ENCODE data around the gene MCM7. TPM values are rescaled to one million over a fixed set of nuclear protein-coding genes. Genes with fewer than 3 reads are reported as not detected.

MCM7 gene
- total and polyA plus RNA-seq, 2 of the 4 experiments (the other 2 are of a cell fraction), result 104 to 137 TPM

DNA sequence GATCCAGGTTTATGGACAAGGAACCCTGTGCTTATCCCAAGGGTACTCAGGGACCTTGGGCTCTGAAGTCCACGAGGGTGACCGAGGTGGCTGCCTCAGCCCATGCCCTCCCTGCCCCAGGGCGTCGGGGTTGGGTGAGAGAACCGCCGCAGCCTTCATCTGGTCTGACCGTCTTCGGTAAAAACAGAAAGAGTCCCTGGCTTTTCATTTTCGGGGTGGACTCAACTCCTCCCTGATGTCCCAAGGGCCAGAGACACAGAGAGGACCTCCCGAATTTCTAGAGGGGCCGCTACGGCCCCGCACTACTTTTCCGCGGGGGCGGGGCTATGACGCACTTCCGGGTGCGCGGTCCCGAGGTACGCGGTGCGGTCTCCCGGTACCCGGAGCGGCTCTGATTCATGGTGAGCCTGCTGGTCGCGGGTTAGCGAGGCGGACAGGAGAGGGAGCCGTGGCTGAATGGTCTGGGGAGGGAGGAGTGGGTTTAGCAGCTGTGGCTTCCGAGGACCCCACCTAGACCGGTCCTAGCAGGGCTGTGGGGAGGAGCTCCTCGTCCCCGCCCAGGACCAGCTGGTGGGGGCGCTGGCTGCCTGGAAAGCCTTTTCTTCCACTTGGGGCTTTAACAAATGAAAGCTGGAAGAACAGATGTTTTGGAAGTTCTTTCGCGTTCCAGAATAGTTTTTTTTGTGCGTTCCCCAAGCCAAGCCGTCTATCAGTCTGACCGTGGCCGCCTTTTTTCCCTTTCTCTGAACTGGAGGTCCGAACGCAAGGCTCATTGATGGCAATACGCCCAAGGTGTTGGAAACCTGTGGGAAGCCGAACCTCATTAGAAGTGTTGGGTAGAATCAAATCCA lies 51.5 kb downstream of the MCM7 start, which contains the start of gene ZSCAN21 (continued):
- TF ChIP-seq, protein P1, sequence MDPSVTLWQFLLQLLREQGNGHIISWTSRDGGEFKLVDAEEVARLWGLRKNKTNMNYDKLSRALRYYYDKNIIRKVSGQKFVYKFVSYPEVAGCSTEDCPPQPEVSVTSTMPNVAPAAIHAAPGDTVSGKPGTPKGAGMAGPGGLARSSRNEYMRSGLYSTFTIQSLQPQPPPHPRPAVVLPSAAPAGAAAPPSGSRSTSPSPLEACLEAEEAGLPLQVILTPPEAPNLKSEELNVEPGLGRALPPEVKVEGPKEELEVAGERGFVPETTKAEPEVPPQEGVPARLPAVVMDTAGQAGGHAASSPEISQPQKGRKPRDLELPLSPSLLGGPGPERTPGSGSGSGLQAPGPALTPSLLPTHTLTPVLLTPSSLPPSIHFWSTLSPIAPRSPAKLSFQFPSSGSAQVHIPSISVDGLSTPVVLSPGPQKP (IDR thresholded peaks at IDR 0.05; ENCODE audit: borderline replicate concordance, low read depth, low read length), result no peak
- peak; percentile 42; the same call in 1 of the 2 replicates for TF ChIP-seq SMC3 (IDR thresholded peaks at IDR 0.05; ENCODE audit: low read depth, low read length)

DNA sequence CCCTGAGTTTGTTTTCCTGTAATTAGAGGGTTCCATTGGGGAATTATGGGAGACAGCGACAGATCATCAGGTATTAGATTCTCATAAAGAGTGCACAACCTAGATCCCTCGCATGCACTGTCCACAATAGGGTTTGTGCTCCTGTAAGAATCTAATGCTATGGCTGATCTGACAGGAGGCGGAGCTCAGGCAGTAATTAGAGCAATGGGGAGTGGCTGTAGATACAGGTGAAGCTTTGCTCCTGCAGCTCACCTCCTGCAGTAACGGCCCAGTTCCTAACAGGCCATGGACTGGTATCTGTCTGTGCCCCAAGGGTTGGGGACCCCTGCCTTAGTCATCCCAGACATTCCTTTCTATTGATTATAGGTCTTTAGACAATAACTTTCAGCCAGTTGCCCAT lies 52.5 kb downstream of the MCM7 start:
- ATAC-seq (ENCODE audit: low read depth) (no peak), DNase-seq (no peak)
- Histone ChIP-seq H2BK15ac (ENCODE audit: low read depth, low read length) (no peak overlapping the region), H2AK9ac (replicated peaks; ENCODE audit: low read depth, low read length, poor library complexity) (no peak overlapping the region), H3K4me1 (ENCODE audit: control insufficient read depth, insufficient read depth, low read length) (peaks cover 4% of the 10 kb centered on the region; the same call in 1 of the 2 replicates), H3K27ac (ENCODE audit: insufficient read depth, low read length) (no peak overlapping the region), H3K4me2 (ENCODE audit: low read depth, low read length) (no peak overlapping the region), H3K9ac (ENCODE audit: low read depth, low read length) (no peak overlapping the region), H4K20me1 (ENCODE audit: insufficient read depth, low read length) (peaks cover 3% of the 10 kb centered on the region; the same call in 1 of the 2 replicates), H3K4me3 (ENCODE audit: insufficient read depth, low read depth, low read length) (no peak overlapping the region), H3K56ac (ENCODE audit: extremely low read depth, insufficient read depth, low read length) (no peak overlapping the region), H2BK120ac (ENCODE audit: low read depth, low read length) (no peak overlapping the region), H3K14ac (replicated peaks; ENCODE audit: low read depth, low read length) (no peak overlapping the region), H3K9me1 (ENCODE audit: insufficient read depth, low read length) (no peaks in the 10 kb centered on the region), H3K27me3 (ENCODE audit: control insufficient read depth, insufficient read depth, low read length) (no peaks in the 10 kb centered on the region), H3K79me1 (ENCODE audit: low read depth in 1 of 2, low read length in 2 of 2) (peaks cover 12 to 29% of the 10 kb centered on the region in 2 experiments), H3K23ac (ENCODE audit: low read depth, low read length) (no peak overlapping the region), H2AFZ (replicated peaks; ENCODE audit: low read length, poor library complexity) (no peak overlapping the region), H3K4ac (ENCODE audit: low read depth, low read length) (no peak overlapping the region; the same call in 1 of the 2 replicates), H4K8ac (ENCODE audit: low read depth in 2 of 2, low read length in 2 of 2) (peak overlapping the region; percentile 97 to 99; a peak in 3 of 4 replicates), H2BK20ac (ENCODE audit: low read depth, low read length) (no peak overlapping the region), H3K18ac (ENCODE audit: low read depth, low read length) (no peak overlapping the region), H2BK5ac (ENCODE audit: low read depth, low read length, poor library complexity, severe bottlenecking) (no peak overlapping the region), H2AK5ac (ENCODE audit: low read depth, low read length) (peak overlapping the region; percentile 40; the same call in 1 of the 2 replicates), H3K9me3 (ENCODE audit: control insufficient read depth, insufficient read depth, low read length) (no peaks in the 10 kb centered on the region), H4K5ac (ENCODE audit: low read depth, low read length) (0 out of 2 replicates have a peak overlapping the region, but pooled peaks have one; percentile 0), H3K36me3 (ENCODE audit: control insufficient read depth, insufficient read depth, low read length) (peaks cover 4% of the 10 kb centered on the region; the same call in 1 of the 2 replicates), H4K91ac (ENCODE audit: insufficient read depth, low read depth, low read length) (no peak overlapping the region)
- BruUV-seq (replicated peaks), result no TSS peak
- in situ Hi-C loops (cut with MboI; ENCODE audit: low sequenced_read_pairs), result no loop called here
- intact Hi-C loops (cut with micrococcal nuclease), result loop anchor here (1.0 to 2.0 kb wide), 2 partner anchors 14 to 52 kb away; no protein-coding TSS in a partner anchor
- dilution Hi-C loops (cut with HindIII; ENCODE audit: low sequenced_read_pairs, unreplicated experiment), result no loop called here
- no peak for TF ChIP-seq POLR2A (IDR thresholded peaks at IDR 0.05; ENCODE audit: low read depth, low read length)
- TF ChIP-seq MXI1 (IDR thresholded peaks at IDR 0.05; ENCODE audit: borderline replicate concordance, low read depth, low read length), result no peak
- TF ChIP-seq SMC3 (IDR thresholded peaks at IDR 0.05; ENCODE audit: low read depth, low read length), result no peak
- no peak for TF ChIP-seq CHD1 (IDR thresholded peaks at IDR 0.05; ENCODE audit: low read depth, low read length)
- CTCF ChIA-PET, result interaction anchor here (0.7 kb wide), 1 partner anchor 541 kb away, joined by 3 read pairs; no protein-coding TSS in a partner anchor
- 100% methylated on average over 1 of the region's 4 CpGs; no CpG with 5 or more reads in 1 of the 2 experiments for WGBS, 2 experiments (ENCODE audit: extremely low coverage in 2 of 2, insufficient read length in 1 of 2)
- POLR2A ChIA-PET (ENCODE audit: unreplicated experiment), result no interaction called here
